H1 (cell line): Measurements from ENCODE around the gene THAP11. TPM values are rescaled to one million over a fixed set of nuclear protein-coding genes. Genes with fewer than 3 reads are reported as not detected.

Source experiments
- CTBP2 ChIP-seq: IDR thresholded peaks from 2 replicates; pipeline ENCODE4 v1.7.0; 2011; ENCODE audit warnings: borderline replicate concordance, mild to moderate bottlenecking, moderate library complexity, mixed read lengths, low read length; ENCODE audit not compliant: insufficient read depth, insufficient read length
- MAX ChIP-seq: IDR thresholded peaks from 2 replicates; pipeline ENCODE4 v1.6.1; 2012; ENCODE audit warnings: inconsistent platforms
- POLR2A ChIP-seq, 2 experiments: IDR thresholded peaks; 1 replicate in 1 of 2; 2 replicates in 1 of 2; pipeline ENCODE4 v1.6.1; 2011; ENCODE audit warnings: low read depth in 2 of 2, low read length in 2 of 2, mild to moderate bottlenecking in 2 of 2; ENCODE audit errors: control extremely low read depth in 1 of 2
- RAD21 ChIP-seq, 2 experiments: IDR thresholded peaks in 1 of 2; conservative IDR thresholded peaks in 1 of 2; 2 replicates each; pipeline ENCODE4 v1.6.1; 2011; ENCODE audit warnings: low read depth in 2 of 2, low read length in 2 of 2, improper control_type of control experiment in 1 of 2, inconsistent platforms in 1 of 2, mild to moderate bottlenecking in 1 of 2, moderate library complexity in 1 of 2
- SAP30 ChIP-seq: fragments of 300-600 bp; sonication (generic); IDR thresholded peaks from 2 replicates; pipeline ENCODE4 v1.7.1; 2012; ENCODE audit warnings: low read length, moderate library complexity, mild to moderate bottlenecking, inconsistent platforms; ENCODE audit not compliant: insufficient read depth, insufficient replicate concordance
- SP1 ChIP-seq: IDR thresholded peaks from 2 replicates; pipeline ENCODE4 v1.6.1; 2011; ENCODE audit warnings: low read depth, low read length
- SP2 ChIP-seq: IDR thresholded peaks from 2 replicates; pipeline ENCODE4 v1.6.1; 2012; ENCODE audit warnings: mild to moderate bottlenecking, low read length, inconsistent platforms
- TBP ChIP-seq: IDR thresholded peaks from 2 replicates; pipeline ENCODE4 v1.6.1; 2011; ENCODE audit warnings: low read depth, low read length, improper control_type of control experiment
- TEAD4 ChIP-seq: IDR thresholded peaks from 2 replicates; pipeline ENCODE4 v1.6.1; 2012; ENCODE audit warnings: low read depth, low read length, inconsistent platforms, mixed read lengths
- polyA plus RNA-seq, 7 experiments: library from polyadenylated mRNA; depleted of rRNA in 3 of 7; stranded (reverse) in 5 of 7; unstranded in 2 of 7; fragments of >200 nt in 5 of 7; fragments of 200-250 nt in 2 of 7; gene quantifications; 1 replicate in 5 of 7; 2 replicates in 1 of 7; 4 replicates in 1 of 7; pipeline versions ENCODE4 v1.2.1 to v1.2.3, GENCODE V29; 2011 to 2013; ENCODE audit warnings: missing spikeins in 2 of 7, mixed read lengths in 2 of 7
- total RNA-seq: library from RNA; stranded (reverse); fragmentation: NEBNext Ultra II Directional; extraction: Animal tissue kit (Norgen Biotek cat#: 25700); gene quantifications from 2 replicates; pipeline ENCODE4 v1.2.1, GENCODE V29; 2021
- TF ChIP-seq, protein P1 (sequence below): fragments of 300-600 bp; sonication (generic); IDR thresholded peaks from 2 replicates; pipeline ENCODE4 v1.7.1; 2012; ENCODE audit warnings: low read length, moderate library complexity, mild to moderate bottlenecking, inconsistent platforms; ENCODE audit not compliant: insufficient replicate concordance
- TF ChIP-seq, protein P2 (sequence below): IDR thresholded peaks from 2 replicates; pipeline ENCODE4 v1.6.1; 2012; ENCODE audit warnings: inconsistent platforms

Gene THAP11
- total and polyA plus RNA-seq, 2 of the 8 experiments (the other 6 are each of a cell fraction or from before 2014, with no cell fraction given), result 50.8 to 54.8 TPM

DNA sequence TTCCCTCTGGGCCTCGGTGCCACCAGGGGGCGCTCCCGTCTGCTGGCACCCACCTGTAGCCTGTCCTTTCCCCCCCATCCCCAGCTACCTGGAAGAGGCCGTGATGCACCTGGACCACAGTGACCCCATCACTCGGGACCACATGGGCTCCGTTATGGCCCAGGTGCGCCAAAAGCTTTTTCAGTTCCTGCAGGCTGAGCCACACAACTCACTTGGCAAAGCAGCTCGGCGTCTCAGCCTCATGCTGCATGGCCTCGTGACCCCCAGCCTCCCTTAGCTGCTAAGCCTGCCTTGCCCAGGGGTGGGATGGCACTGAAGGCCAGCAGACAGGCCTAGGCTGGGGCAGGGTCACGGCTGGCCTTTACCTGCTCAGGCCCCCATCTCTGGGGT lies 41.7 kb downstream of the THAP11 start (continued):
- TF ChIP-seq, protein P1, sequence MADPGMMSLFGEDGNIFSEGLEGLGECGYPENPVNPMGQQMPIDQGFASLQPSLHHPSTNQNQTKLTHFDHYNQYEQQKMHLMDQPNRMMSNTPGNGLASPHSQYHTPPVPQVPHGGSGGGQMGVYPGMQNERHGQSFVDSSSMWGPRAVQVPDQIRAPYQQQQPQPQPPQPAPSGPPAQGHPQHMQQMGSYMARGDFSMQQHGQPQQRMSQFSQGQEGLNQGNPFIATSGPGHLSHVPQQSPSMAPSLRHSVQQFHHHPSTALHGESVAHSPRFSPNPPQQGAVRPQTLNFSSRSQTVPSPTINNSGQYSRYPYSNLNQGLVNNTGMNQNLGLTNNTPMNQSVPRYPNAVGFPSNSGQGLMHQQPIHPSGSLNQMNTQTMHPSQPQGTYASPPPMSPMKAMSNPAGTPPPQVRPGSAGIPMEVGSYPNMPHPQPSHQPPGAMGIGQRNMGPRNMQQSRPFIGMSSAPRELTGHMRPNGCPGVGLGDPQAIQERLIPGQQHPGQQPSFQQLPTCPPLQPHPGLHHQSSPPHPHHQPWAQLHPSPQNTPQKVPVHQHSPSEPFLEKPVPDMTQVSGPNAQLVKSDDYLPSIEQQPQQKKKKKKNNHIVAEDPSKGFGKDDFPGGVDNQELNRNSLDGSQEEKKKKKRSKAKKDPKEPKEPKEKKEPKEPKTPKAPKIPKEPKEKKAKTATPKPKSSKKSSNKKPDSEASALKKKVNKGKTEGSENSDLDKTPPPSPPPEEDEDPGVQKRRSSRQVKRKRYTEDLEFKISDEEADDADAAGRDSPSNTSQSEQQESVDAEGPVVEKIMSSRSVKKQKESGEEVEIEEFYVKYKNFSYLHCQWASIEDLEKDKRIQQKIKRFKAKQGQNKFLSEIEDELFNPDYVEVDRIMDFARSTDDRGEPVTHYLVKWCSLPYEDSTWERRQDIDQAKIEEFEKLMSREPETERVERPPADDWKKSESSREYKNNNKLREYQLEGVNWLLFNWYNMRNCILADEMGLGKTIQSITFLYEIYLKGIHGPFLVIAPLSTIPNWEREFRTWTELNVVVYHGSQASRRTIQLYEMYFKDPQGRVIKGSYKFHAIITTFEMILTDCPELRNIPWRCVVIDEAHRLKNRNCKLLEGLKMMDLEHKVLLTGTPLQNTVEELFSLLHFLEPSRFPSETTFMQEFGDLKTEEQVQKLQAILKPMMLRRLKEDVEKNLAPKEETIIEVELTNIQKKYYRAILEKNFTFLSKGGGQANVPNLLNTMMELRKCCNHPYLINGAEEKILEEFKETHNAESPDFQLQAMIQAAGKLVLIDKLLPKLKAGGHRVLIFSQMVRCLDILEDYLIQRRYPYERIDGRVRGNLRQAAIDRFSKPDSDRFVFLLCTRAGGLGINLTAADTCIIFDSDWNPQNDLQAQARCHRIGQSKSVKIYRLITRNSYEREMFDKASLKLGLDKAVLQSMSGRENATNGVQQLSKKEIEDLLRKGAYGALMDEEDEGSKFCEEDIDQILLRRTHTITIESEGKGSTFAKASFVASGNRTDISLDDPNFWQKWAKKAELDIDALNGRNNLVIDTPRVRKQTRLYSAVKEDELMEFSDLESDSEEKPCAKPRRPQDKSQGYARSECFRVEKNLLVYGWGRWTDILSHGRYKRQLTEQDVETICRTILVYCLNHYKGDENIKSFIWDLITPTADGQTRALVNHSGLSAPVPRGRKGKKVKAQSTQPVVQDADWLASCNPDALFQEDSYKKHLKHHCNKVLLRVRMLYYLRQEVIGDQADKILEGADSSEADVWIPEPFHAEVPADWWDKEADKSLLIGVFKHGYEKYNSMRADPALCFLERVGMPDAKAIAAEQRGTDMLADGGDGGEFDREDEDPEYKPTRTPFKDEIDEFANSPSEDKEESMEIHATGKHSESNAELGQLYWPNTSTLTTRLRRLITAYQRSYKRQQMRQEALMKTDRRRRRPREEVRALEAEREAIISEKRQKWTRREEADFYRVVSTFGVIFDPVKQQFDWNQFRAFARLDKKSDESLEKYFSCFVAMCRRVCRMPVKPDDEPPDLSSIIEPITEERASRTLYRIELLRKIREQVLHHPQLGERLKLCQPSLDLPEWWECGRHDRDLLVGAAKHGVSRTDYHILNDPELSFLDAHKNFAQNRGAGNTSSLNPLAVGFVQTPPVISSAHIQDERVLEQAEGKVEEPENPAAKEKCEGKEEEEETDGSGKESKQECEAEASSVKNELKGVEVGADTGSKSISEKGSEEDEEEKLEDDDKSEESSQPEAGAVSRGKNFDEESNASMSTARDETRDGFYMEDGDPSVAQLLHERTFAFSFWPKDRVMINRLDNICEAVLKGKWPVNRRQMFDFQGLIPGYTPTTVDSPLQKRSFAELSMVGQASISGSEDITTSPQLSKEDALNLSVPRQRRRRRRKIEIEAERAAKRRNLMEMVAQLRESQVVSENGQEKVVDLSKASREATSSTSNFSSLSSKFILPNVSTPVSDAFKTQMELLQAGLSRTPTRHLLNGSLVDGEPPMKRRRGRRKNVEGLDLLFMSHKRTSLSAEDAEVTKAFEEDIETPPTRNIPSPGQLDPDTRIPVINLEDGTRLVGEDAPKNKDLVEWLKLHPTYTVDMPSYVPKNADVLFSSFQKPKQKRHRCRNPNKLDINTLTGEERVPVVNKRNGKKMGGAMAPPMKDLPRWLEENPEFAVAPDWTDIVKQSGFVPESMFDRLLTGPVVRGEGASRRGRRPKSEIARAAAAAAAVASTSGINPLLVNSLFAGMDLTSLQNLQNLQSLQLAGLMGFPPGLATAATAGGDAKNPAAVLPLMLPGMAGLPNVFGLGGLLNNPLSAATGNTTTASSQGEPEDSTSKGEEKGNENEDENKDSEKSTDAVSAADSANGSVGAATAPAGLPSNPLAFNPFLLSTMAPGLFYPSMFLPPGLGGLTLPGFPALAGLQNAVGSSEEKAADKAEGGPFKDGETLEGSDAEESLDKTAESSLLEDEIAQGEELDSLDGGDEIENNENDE, result no peak
- TF ChIP-seq POLR2A (IDR thresholded peaks at IDR 0.05; ENCODE audit: control extremely low read depth in 1 of 2, low read depth in 2 of 2, low read length in 2 of 2), result no peak
- TF ChIP-seq, protein P2, sequence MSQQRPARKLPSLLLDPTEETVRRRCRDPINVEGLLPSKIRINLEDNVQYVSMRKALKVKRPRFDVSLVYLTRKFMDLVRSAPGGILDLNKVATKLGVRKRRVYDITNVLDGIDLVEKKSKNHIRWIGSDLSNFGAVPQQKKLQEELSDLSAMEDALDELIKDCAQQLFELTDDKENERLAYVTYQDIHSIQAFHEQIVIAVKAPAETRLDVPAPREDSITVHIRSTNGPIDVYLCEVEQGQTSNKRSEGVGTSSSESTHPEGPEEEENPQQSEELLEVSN, result no peak
- TF ChIP-seq SAP30, result no peak
- no peak for TF ChIP-seq TBP
- no peak for TF ChIP-seq MAX
- TF ChIP-seq TEAD4, result no peak
- TF ChIP-seq SP1, result no peak
- TF ChIP-seq CTBP2, result no peak
- TF ChIP-seq RAD21 (IDR thresholded peaks at IDR 0.05 in 1 of 2, conservative IDR thresholded peaks at IDR 0.05 in 1 of 2; ENCODE audit: low read depth in 2 of 2, low read length in 2 of 2), result peak; percentile 83 to 87
- no peak for TF ChIP-seq SP2
